ENCODE measurements around the gene GMCL1. TPM values are rescaled to one million over a fixed set of nuclear protein-coding genes. Genes with fewer than 3 reads are reported as not detected.

Gene GMCL1
- total and polyA plus RNA-seq, 2 of the 13 experiments (the other 11 are each of a cell fraction or from before 2014, with no cell fraction given), result 18.7 to 24.0 TPM

DNA sequence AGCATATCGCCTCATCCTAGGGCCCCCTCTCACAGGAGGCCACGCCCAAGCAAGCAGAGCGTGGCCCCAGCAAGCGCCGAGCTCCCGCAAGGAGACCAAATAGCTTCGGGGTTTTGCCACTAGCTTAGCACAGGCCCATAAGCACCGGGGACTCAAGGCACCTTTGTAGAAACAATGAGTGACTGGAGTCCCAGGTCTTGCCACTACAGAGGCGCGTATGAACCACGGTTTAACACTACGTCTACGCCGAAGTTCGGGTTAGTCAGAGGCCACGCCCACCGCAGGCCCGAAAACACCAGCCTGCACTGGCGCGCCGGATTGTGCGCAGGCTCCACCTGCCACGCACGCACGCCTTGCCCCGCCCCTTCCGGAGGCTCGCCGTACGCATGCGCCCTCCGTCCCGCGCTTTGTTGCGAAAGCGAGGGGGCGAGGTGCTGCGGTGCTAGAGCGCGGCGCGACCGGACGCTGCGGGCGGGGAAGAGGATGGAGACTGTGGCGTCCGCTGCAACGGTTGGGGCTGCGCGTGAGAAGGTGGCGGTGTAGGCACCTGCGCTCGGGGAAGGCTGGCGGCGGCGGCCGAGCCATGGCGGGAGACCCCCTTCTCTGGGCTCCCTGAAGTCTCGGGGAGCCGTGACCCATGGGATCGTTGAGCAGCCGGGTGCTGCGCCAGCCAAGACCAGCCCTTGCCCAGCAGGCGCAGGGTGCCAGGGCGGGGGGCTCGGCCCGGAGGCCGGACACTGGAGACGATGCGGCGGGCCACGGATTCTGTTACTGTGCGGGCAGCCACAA lies at the start of gene GMCL1 (continued):
- TF ChIP-seq MED8 (CRISPR knock-in tag; IDR thresholded peaks at IDR 0.05; ENCODE audit: insufficient replicate concordance) (peak; percentile 81), ZNF549 (CRISPR knock-in tag; IDR thresholded peaks at IDR 0.05) (no peak), ZNF790 (CRISPR knock-in tag; IDR thresholded peaks at IDR 0.05; ENCODE audit: borderline replicate concordance) (peak; percentile 75; the same call in 1 of the 2 replicates), ZFP36 (IDR thresholded peaks at IDR 0.05; ENCODE audit: borderline replicate concordance, low read depth, low read length, partially characterized antibody) (no peak), ARID2 (CRISPR knock-in tag; IDR thresholded peaks at IDR 0.05; ENCODE audit: borderline replicate concordance) (0 out of 2 replicates have a peak, but pooled peaks have one; percentile 57), PRPF4 (IDR thresholded peaks at IDR 0.05; ENCODE audit: low read depth, low read length, poor library complexity, severe bottlenecking) (no peak), PAX8 (CRISPR knock-in tag; IDR thresholded peaks at IDR 0.05; ENCODE audit: borderline replicate concordance) (peak; percentile 67; the same call in 1 of the 2 replicates), JARID2 (CRISPR knock-in tag; IDR thresholded peaks at IDR 0.05; ENCODE audit: insufficient replicate concordance) (peak; percentile 98), SMYD3 (CRISPR knock-in tag; IDR thresholded peaks at IDR 0.05) (peak; percentile 97), ARID3A (IDR thresholded peaks at IDR 0.05; ENCODE audit: low read depth, low read length) (no peak), REST (IDR thresholded peaks at IDR 0.05; ENCODE audit: borderline replicate concordance in 1 of 2, low read depth in 1 of 2, low read length in 2 of 2) (peak in 1 of 2 experiments; percentile 62; a peak in 1 of 4 replicates), ZKSCAN1 (IDR thresholded peaks at IDR 0.05; ENCODE audit: low read length) (no peak), NR1H2 (CRISPR knock-in tag; IDR thresholded peaks at IDR 0.05; ENCODE audit: borderline replicate concordance, low read depth) (0 out of 2 replicates have a peak, but pooled peaks have one; percentile 59), ZNF572 (CRISPR knock-in tag; IDR thresholded peaks at IDR 0.05) (peak; percentile 99; the same call in 1 of the 2 replicates), IRF9 (CRISPR knock-in tag; IDR thresholded peaks at IDR 0.05; ENCODE audit: borderline replicate concordance) (peak; percentile 99), ZNF557 (CRISPR knock-in tag; IDR thresholded peaks at IDR 0.05) (no peak), NCOA5 (CRISPR knock-in tag; IDR thresholded peaks at IDR 0.05) (no peak), ZNF614 (CRISPR knock-in tag; IDR thresholded peaks at IDR 0.05; ENCODE audit: borderline replicate concordance) (peak; percentile 95)
- TF ChIP-seq, protein P1, sequence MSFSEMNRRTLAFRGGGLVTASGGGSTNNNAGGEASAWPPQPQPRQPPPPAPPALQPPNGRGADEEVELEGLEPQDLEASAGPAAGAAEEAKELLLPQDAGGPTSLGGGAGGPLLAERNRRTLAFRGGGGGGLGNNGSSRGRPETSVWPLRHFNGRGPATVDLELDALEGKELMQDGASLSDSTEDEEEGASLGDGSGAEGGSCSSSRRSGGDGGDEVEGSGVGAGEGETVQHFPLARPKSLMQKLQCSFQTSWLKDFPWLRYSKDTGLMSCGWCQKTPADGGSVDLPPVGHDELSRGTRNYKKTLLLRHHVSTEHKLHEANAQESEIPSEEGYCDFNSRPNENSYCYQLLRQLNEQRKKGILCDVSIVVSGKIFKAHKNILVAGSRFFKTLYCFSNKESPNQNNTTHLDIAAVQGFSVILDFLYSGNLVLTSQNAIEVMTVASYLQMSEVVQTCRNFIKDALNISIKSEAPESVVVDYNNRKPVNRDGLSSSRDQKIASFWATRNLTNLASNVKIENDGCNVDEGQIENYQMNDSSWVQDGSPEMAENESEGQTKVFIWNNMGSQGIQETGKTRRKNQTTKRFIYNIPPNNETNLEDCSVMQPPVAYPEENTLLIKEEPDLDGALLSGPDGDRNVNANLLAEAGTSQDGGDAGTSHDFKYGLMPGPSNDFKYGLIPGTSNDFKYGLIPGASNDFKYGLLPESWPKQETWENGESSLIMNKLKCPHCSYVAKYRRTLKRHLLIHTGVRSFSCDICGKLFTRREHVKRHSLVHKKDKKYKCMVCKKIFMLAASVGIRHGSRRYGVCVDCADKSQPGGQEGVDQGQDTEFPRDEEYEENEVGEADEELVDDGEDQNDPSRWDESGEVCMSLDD (CRISPR knock-in tag; IDR thresholded peaks at IDR 0.05; ENCODE audit: borderline replicate concordance), result no peak
